ENCODE data around the gene UBE2L6. TPM values are rescaled to one million over a fixed set of nuclear protein-coding genes. Genes with fewer than 3 reads are reported as not detected.

The UBE2L6 gene
- polyA plus RNA-seq, 4 donors, result 38.4 to 41.1 (median 39.5) TPM

GRCh38 chr11:57501953-57502352, 65.5 kb downstream of the UBE2L6 start:
- DNase-seq (ENCODE audit: low read depth in 4 of 4, low spot score in 3 of 4), result no peak

Other genes starting within 250 kb of the UBE2L6 start
- gene TNKS1BP1, start 242.7 kb downstream of the UBE2L6 start, polyA plus RNA-seq (ENCODE audit: insufficient read length in 4 of 4), result 10 to 100 TPM; 63.9 to 69.6 (median 64.7) TPM
- gene SSRP1, start 231.8 kb downstream of the UBE2L6 start, polyA plus RNA-seq (ENCODE audit: insufficient read length in 4 of 4), result 100 to 1,000 TPM; 166 to 176 (median 173) TPM
- 1 to 10 TPM in 1 of 4 donors, under 1 TPM in 3; 0.42 to 1.5 (median 0.64) TPM for gene P2RX3, start 229.3 kb downstream of the UBE2L6 start, polyA plus RNA-seq (ENCODE audit: insufficient read length in 4 of 4)
- gene PRG3, start 186.5 kb downstream of the UBE2L6 start, polyA plus RNA-seq (ENCODE audit: insufficient read length in 4 of 4), result under 1 TPM in 3 of 4 donors, not detected in 1; 0.22 to 0.94 (median 0.66) TPM
- 1 to 10 TPM in 2 of 4 donors, under 1 TPM in 2; 0.62 to 2.4 (median 1.3) TPM for gene PRG2, start 177.0 kb downstream of the UBE2L6 start, polyA plus RNA-seq (ENCODE audit: insufficient read length in 4 of 4)
- gene SLC43A3, start 140.6 kb downstream of the UBE2L6 start, polyA plus RNA-seq (ENCODE audit: insufficient read length in 4 of 4), result 10 to 100 TPM; 21.9 to 26.1 (median 22.5) TPM
- 1 to 10 TPM; 2.8 to 4.3 (median 3.2) TPM for gene RTN4RL2, start 107.1 kb downstream of the UBE2L6 start, polyA plus RNA-seq (ENCODE audit: insufficient read length in 4 of 4)
- gene SLC43A1, start 52.0 kb downstream of the UBE2L6 start, polyA plus RNA-seq (ENCODE audit: insufficient read length in 4 of 4), result 1 to 10 TPM; 5.4 to 6.6 (median 5.9) TPM
- gene TIMM10, start 36.9 kb downstream of the UBE2L6 start, polyA plus RNA-seq (ENCODE audit: insufficient read length in 4 of 4), result 10 to 100 TPM; 43.8 to 56.6 (median 49.4) TPM
- gene SMTNL1, start 30.1 kb downstream of the UBE2L6 start, polyA plus RNA-seq (ENCODE audit: insufficient read length in 4 of 4), result under 1 TPM; 0.10 to 0.45 (median 0.23) TPM
- gene SERPING1, start 30.0 kb upstream of the UBE2L6 start, polyA plus RNA-seq (ENCODE audit: insufficient read length in 4 of 4), result 100 to 1,000 TPM; 157 to 178 (median 171) TPM
- gene YPEL4, start 82.2 kb upstream of the UBE2L6 start, polyA plus RNA-seq (ENCODE audit: insufficient read length in 4 of 4), result 1 to 10 TPM; 1.5 to 2.5 (median 1.8) TPM
- 10 to 100 TPM; 14.6 to 17.1 (median 15.1) TPM for gene CLP1, start 90.1 kb upstream of the UBE2L6 start, polyA plus RNA-seq (ENCODE audit: insufficient read length in 4 of 4)
- 10 to 100 TPM; 54.9 to 58.4 (median 55.8) TPM for gene ZDHHC5, start 100.4 kb upstream of the UBE2L6 start, polyA plus RNA-seq (ENCODE audit: insufficient read length in 4 of 4)
- gene MED19, start 144.5 kb upstream of the UBE2L6 start, polyA plus RNA-seq (ENCODE audit: insufficient read length in 4 of 4), result 10 to 100 TPM; 19.9 to 20.3 (median 20.0) TPM
- 100 to 1,000 TPM; 108 to 130 (median 128) TPM for gene TMX2, start 144.9 kb upstream of the UBE2L6 start, polyA plus RNA-seq (ENCODE audit: insufficient read length in 4 of 4)
- gene SELENOH, start 173.8 kb upstream of the UBE2L6 start, polyA plus RNA-seq (ENCODE audit: insufficient read length in 4 of 4), result 100 to 1,000 TPM; 101 to 145 (median 118) TPM
- under 1 TPM; 0.08 to 0.22 (median 0.16) TPM for gene BTBD18, start 184.1 kb upstream of the UBE2L6 start, polyA plus RNA-seq (ENCODE audit: insufficient read length in 4 of 4)
- gene CTNND1, start 194.1 kb upstream of the UBE2L6 start, polyA plus RNA-seq (ENCODE audit: insufficient read length in 4 of 4), result 100 to 1,000 TPM; 201 to 226 (median 215) TPM